Lung (tissue), 12 donors: Measurements from ENCODE around the gene FAM9C. TPM values are rescaled to one million over a fixed set of nuclear protein-coding genes. Genes with fewer than 3 reads are reported as not detected.

ENCODE experiments used
- ATAC-seq: fragments of 200-7000 bp; cut with Tn5 transposase; one replicate; pipeline ENCODE4 v1.9.1; 2020; ENCODE audit warnings: moderate number of reproducible peaks; ENCODE audit not compliant: insufficient read depth, low FRiP score
- DNase-seq, 3 donors: peaks; one replicate each; pipeline ENCODE4 v3.0.0-alpha.2; 2013 to 2017
- H3K27ac ChIP-seq, 2 donors: one replicate each; pipeline ENCODE4 v1.5.1; 2013; ENCODE audit warnings: mild to moderate bottlenecking in 2 of 2, moderate library complexity in 2 of 2, control low read depth in 1 of 2, inconsistent platforms in 1 of 2, low read depth in 1 of 2, low read length in 1 of 2
- H3K27me3 ChIP-seq, 3 donors: one replicate each; pipeline ENCODE4 v1.5.1; 2013; ENCODE audit warnings: low read length in 2 of 3; ENCODE audit not compliant: control insufficient read depth in 3 of 3, insufficient read depth in 3 of 3
- H3K36me3 ChIP-seq, 4 donors: one replicate each; pipeline ENCODE4 v1.5.1; 2013; ENCODE audit warnings: low read length in 4 of 4, mild to moderate bottlenecking in 1 of 4, moderate library complexity in 1 of 4; ENCODE audit not compliant: control insufficient read depth in 4 of 4, insufficient read depth in 4 of 4
- H3K4me1 ChIP-seq, 5 donors: one replicate each; pipeline ENCODE4 v1.5.1; 2013; ENCODE audit warnings: low read length in 5 of 5, mild to moderate bottlenecking in 2 of 5, moderate library complexity in 1 of 5; ENCODE audit not compliant: control insufficient read depth in 5 of 5, insufficient read depth in 5 of 5
- H3K4me3 ChIP-seq: one replicate; pipeline ENCODE4 v1.5.1; 2013; ENCODE audit warnings: mild to moderate bottlenecking, control low read depth, moderate library complexity
- H3K9ac ChIP-seq, 2 donors: one replicate each; pipeline ENCODE4 v1.5.1; 2013; ENCODE audit warnings: low read length in 2 of 2, control low read depth in 1 of 2; ENCODE audit not compliant: insufficient read depth in 1 of 2
- H3K9me3 ChIP-seq, 4 donors: one replicate each; pipeline ENCODE4 v1.5.1; 2013; ENCODE audit warnings: low read length in 3 of 4, mild to moderate bottlenecking in 1 of 4, moderate library complexity in 1 of 4; ENCODE audit not compliant: control insufficient read depth in 4 of 4, insufficient read depth in 3 of 4
- WGBS, 2 donors: extraction: QIAGEN DNeasy Blood & Tissue Kit; methylation state at CpG; one replicate each; pipeline ENCODE4 v1.1.7; 2013; 5-methylcytosine and 5-hydroxymethylcytosine counted together
- polyA plus RNA-seq, 2 donors: library from polyadenylated mRNA; stranded (reverse); fragments of 200-250 nt; gene quantifications; one replicate each; pipeline ENCODE4 v1.2.1, GENCODE V29; 2013
- total RNA-seq, 2 donors: library from RNA; depleted of rRNA in 1 of 2; stranded (reverse); fragments of >200 nt in 1 of 2; gene quantifications; one replicate each; pipeline ENCODE4 v1.2.1, GENCODE V29; 2014 to 2021
- TF ChIP-seq, protein P1 (sequence below): IDR thresholded peaks from 2 replicates; pipeline ENCODE4 v1.5.1; 2012; ENCODE audit warnings: mild to moderate bottlenecking; ENCODE audit errors: control extremely low read depth, extremely low read depth
- donor health status: control.
- donor health status: control.
- donor health status: Bipolar disorder and iron deficiency.
- donor health status: healthy.
- donor health status: DM: yes; HTN: yes; CAD: no.

The FAM9C gene
- total and polyA plus RNA-seq, 4 donors = 0.01 to 0.28 (median 0.09) TPM; not detected in 1

DNA sequence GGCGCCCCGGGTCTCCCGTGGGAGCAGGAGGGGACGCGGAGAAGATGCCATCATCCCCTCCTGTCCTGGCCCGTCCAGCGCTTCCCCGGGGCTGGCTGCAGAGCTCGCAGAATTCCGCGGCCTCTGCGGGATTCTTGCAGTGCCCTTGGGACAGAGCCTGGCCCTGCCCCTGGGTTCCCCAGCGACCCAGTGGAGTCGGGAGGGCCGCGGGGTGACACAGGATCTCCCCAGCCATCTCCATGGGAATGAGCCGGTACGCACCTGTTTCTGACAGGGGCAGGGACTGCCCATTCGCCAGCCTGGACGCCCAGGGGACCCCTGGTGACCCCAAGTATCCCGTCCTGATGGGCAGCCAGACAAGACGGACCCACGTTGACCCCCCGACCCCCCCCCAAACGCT lies 482 bp downstream of the FAM9C start:
- H3K36me3 ChIP-seq = no peaks in the 10 kb centered on the region
- no peak overlapping the region for H3K27ac ChIP-seq
- peaks cover 0 to 2% (median 0%) of the 10 kb centered on the region in 5 donors for H3K4me1 ChIP-seq
- H3K27me3 ChIP-seq = peaks cover 0 to 8% (median 2%) of the 10 kb centered on the region in 3 donors
- no peak for ATAC-seq
- WGBS, 2 donors = 81 to 99% methylated on average over 14 to 25 of the region's 25 CpGs
- H3K9ac ChIP-seq = no peak overlapping the region
- H3K9me3 ChIP-seq = peaks cover 0 to 2% (median 0%) of the 10 kb centered on the region in 4 donors
- TF ChIP-seq, protein P1, sequence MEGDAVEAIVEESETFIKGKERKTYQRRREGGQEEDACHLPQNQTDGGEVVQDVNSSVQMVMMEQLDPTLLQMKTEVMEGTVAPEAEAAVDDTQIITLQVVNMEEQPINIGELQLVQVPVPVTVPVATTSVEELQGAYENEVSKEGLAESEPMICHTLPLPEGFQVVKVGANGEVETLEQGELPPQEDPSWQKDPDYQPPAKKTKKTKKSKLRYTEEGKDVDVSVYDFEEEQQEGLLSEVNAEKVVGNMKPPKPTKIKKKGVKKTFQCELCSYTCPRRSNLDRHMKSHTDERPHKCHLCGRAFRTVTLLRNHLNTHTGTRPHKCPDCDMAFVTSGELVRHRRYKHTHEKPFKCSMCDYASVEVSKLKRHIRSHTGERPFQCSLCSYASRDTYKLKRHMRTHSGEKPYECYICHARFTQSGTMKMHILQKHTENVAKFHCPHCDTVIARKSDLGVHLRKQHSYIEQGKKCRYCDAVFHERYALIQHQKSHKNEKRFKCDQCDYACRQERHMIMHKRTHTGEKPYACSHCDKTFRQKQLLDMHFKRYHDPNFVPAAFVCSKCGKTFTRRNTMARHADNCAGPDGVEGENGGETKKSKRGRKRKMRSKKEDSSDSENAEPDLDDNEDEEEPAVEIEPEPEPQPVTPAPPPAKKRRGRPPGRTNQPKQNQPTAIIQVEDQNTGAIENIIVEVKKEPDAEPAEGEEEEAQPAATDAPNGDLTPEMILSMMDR = no peak
- no peak overlapping the region for H3K4me3 ChIP-seq
- no peak for DNase-seq

DNA sequence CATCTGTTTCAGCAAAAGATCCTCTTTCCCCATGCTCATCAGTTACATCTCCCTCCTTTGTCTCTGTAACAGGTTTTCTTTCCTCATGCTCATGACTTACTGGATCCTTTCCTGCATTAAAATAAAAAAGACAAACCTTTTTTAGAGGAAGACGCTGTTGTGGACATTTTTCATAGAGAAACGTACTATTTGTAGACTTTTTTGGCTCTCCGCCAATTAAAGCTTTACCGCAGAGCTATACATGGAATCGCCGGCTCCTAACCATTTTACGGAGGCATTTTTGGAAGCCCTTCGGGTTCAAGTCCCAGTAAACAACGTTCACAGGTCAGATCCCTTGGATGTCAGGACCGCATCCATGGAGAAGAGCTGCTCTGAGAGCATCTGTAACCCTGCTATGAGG lies 1.3 kb downstream of the FAM9C start:
- TF ChIP-seq, protein P1 = no peak
- no peak overlapping the region for H3K27ac ChIP-seq
- peaks cover 0 to under 1% (median 0%) of the 10 kb centered on the region in 5 donors for H3K4me1 ChIP-seq
- peaks cover 0 to 2% (median 0%) of the 10 kb centered on the region in 4 donors for H3K9me3 ChIP-seq
- no peak overlapping the region for H3K4me3 ChIP-seq
- peak in 1 of 3 donors; percentile 33 for DNase-seq
- no peak overlapping the region for H3K9ac ChIP-seq
- peaks cover 0 to 8% (median 2%) of the 10 kb centered on the region in 3 donors for H3K27me3 ChIP-seq
- no peak for ATAC-seq
- no peaks in the 10 kb centered on the region for H3K36me3 ChIP-seq
- 83 to 93% methylated on average over 10 of the region's 10 CpGs for WGBS, 2 donors

DNA sequence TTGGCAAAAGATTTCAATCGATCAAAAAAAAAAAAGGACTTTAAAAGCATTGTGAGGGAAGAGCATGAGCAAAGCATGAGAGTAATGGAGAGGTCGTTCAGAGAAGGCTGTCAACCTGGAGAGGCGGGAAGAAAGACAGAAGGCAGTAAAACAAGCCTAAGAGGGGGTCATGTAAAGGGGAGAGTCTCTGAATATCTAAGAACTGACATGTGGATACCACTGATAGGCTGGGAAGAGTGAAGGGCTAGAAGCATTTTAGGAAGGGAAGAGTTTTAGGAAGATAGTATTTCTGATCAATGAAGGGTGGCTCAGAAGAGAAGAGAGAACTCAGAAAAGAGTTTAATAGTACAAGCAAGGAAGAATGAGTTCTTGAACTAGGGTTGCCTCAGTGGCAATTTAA lies 7.5 kb downstream of the FAM9C start:
- H3K4me1 ChIP-seq = peaks cover 0 to 7% (median 0%) of the 10 kb centered on the region in 5 donors
- H3K27me3 ChIP-seq = peaks cover 0 to 22% (median 7%) of the 10 kb centered on the region in 3 donors
- DNase-seq = no peak
- H3K36me3 ChIP-seq = no peaks in the 10 kb centered on the region
- TF ChIP-seq, protein P1 = no peak
- no peak overlapping the region for H3K27ac ChIP-seq
- no peak overlapping the region for H3K4me3 ChIP-seq
- WGBS, 2 donors = 76 to 97% methylated on average over 3 of the region's 3 CpGs
- ATAC-seq = no peak
- no peaks in the 10 kb centered on the region for H3K9me3 ChIP-seq
- no peak overlapping the region for H3K9ac ChIP-seq

DNA sequence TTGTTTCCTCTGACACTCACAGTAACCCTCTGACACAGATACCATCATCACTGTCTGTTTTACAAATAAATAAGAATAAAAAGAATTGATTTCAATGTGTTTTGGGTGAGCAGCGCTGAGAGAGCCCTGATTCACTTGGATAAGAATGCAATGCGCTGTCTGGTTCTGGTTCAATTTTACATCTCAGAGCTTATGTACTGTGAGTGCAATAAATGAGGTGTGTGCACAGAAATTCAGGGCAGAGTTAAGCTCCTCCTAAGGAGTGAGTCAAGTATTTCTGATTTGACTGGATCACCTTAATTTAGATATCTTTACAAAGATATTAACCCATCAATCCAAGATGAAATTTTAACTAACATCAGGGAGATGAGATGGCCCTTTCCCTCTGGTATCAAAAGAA lies 11.2 kb downstream of the FAM9C start:
- Histone ChIP-seq H3K27me3 (peaks cover 0 to 29% (median 11%) of the 10 kb centered on the region in 3 donors), H3K9me3 (no peaks in the 10 kb centered on the region), H3K4me3 (no peak overlapping the region), H3K4me1 (peaks cover 2 to 26% (median 6%) of the 10 kb centered on the region in 5 donors), H3K36me3 (no peaks in the 10 kb centered on the region), H3K9ac (no peak overlapping the region), H3K27ac (no peak overlapping the region)
- ATAC-seq (no peak), DNase-seq (no peak)
- TF ChIP-seq, protein P1 = no peak
- WGBS, 2 donors = 88 to 93% methylated on average over 2 of the region's 2 CpGs
